GM19043 (cell line): ENCODE data around the gene BEND7.
"Not testable (repeated sequence)": the region's sequence is repeated elsewhere in the genome, so short reads cannot be mapped to it uniquely, and the experiment has no call there.

Source experiments
- ATAC-seq: cut with Tn5 transposase; IDR thresholded peaks from one replicate; pipeline ENCODE4 v1.9.1; 2021; ENCODE audit warnings: low read depth; ENCODE audit not compliant: unreplicated experiment

BEND7 gene, protein sequence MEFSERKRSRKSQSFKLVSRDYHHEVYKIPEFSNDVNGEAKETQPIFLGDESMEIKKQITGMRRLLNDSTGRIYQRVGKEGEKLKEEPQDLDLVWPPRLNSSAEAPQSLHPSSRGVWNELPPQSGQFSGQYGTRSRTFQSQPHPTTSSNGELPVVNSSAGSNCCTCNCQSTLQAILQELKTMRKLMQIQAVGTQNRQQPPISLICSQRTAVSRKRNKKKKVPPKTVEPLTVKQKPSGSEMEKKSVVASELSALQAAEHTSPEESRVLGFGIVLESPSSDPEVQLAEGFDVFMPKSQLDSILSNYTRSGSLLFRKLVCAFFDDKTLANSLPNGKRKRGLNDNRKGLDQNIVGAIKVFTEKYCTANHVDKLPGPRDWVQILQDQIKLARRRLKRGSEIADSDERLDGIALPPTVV

DNA sequence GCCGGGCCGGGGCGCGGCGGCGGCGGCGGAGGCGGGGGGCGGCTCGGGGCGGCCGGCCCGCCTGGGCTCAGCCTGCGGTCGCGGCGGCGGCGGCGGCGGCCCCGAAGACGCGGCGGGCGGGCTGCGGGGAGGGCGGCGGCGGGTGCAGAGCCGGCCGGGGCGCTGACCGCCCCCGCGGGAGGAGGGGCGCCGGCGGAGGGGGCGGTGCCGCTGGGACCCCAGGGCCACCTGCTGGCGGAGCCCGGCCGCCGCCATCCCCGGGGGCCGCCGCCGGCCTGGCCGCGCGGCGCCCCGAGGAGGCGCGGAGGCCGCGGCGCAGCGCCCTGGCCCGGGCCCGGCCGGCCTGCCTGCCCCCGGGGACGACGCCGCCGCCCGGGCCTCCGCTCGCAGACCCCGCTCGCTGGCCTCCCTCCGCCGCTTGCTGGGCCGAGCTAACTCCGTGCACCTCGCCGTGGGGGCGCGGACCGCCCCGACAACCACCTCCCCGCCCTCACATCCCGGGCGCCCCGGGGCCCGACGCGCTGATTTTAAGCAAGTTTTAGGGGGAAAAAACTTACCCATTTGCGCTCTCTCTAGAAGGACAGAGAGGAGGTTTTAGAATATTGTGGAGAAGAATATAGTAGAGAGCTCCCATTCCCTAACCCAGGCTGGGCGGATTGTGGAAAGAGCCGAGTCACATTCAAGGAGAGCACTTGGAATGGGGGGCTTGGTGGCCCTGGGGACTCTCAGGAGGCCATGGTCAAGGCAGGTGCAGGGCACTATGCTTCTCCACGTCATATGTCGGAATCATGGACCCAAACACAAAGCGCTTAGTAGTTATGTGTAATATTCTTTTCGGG lies at the start of gene BEND7:
Gene BEND7, minus strand, starts transcription at position 140 of the 839 bp plus-strand sequence. CDS start 481 bp downstream, outside the sequence.
- ATAC-seq, result no peak

DNA sequence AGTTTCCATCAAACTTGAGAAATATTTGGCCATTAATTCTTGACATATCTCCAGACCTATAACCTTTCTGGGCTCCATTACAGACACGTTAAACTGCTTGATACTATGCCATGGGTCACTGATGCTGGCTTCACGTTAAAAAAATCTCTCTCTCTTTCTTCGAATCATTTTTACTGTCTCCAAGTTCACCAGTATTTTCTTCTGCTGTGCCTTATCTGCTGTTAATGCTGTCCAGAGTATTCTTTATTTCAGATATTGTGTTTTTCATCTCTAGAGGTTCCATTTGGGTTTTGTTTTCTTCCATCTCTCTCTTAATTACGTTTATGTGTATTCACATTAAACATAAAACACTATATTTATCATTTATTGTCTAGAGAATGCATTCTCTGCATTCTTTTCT lies 45.1 kb upstream of the BEND7 start:
- no peak for ATAC-seq

DNA sequence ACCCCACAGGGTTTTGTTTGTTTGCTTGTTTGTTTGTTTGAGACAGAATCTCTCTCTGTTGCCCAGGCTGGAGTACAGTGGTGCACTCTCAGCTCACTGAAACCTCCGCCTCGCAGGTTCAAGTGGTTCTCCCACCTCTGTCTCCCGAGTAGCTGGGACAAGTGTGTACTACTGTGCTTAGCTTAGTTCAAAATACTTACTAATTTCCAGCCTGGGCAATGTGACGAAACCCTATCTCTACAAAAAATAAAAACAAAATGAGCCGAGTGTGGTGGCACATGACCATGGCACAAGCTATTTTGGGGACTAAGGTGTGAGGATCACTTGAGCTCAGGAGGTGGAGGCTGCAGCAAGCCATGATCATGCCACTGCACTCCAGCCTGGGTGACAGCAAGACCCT lies 42.7 kb upstream of the BEND7 start:
- ATAC-seq, result no peak

DNA sequence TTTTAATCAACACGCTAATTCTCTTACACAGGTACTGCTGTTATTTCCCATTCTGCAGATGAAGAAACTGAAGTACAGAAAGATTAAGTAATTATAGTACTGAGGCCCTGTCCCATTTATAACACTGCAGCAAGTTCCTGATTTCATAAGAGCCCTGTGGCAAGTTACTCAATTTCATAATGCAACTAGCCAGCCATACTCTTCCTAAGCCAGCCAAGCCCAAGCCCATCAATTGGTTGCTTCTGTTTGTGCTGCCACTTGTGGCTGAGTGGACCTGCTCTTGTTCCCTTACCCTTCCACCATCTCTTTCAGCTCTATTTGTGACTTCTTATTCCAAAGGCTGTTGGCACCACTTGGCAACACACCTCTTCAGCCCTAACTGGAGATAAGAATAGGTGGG lies 38.2 kb upstream of the BEND7 start:
- no peak for ATAC-seq

DNA sequence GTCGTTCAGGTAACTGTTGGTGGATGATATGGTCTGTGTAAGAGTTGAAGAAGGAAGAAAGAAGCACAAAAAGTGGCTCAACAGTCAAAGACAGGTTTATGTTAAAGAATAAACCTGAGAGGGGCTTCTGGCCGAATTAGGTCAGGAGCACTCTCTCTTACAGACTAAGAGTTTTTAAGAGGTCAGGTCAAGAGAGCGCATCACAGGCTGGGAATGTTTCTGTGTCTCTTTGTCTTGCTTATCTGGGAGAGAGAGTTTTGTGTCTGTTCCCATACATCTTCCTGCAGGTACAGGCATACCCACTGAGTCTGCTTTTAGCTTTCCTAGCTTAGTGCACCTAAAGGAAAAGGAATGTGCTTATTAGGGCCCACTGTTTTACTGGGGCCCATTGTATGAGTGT lies 35.8 kb upstream of the BEND7 start:
- no peak for ATAC-seq

DNA sequence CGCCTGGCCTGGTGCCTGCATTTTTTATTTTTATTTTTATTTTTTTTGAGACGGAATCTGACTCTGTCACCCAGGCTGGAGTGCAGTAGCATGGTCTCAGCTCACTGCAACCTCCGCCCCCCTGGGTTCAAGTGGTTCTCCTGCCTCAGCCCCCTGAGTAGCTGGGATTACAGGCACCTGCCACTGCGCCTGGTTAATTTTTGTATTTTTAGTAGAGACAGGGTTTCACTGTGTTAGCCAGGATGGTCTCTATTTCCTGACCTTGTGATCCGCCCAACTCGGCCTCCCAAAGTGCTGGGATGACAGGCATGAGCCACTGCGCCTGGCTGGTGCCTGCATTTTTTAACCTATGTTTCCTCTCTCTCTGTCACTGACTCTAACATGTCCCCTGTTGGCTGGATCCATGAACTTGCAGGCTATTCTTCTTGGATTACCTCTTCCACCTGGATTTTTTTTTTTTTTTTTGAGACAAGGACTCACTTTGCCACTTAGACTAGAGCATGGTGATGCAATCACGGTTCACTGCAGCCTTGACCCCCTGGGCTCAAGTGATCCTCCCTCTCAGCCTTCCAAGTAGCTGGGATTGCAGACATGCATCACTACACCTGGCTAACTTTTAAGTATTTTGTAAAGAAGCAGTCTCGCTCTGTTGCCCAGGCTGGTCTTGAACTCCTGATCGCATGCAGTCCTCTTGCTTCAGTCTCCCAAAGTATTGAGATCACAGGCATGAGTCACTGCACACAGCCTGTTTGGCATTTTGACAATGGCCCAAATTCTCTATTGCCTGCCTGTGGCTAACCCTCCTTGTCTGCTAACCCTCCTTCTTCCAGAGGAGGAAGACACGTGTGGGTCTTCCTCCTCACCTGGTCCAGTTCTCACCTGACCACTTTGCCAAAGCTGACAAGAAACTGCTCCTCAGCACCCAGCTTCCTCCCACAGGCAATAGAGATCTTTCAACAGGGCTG lies 34.9 kb upstream of the BEND7 start:
- ATAC-seq, result no peak

DNA sequence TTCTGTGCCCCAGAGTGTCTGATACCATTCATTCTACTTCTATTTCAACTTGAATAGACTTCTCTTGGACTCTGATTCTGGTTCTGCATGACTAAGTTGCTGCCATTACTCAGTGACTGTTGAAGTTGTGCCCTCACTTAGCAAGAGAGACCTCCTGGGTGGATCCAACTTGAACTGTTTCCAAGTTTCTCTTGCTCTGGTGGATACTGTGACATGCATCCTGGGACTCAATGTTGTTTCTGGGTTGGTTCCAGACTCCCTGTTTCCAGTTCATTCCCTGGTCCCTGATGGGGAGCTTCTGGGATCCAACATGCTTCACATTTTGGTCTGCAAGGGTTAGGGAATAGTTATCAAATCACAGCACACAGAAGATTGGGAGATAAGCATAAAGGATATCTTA lies 31.8 kb upstream of the BEND7 start:
- ATAC-seq, result no peak

DNA sequence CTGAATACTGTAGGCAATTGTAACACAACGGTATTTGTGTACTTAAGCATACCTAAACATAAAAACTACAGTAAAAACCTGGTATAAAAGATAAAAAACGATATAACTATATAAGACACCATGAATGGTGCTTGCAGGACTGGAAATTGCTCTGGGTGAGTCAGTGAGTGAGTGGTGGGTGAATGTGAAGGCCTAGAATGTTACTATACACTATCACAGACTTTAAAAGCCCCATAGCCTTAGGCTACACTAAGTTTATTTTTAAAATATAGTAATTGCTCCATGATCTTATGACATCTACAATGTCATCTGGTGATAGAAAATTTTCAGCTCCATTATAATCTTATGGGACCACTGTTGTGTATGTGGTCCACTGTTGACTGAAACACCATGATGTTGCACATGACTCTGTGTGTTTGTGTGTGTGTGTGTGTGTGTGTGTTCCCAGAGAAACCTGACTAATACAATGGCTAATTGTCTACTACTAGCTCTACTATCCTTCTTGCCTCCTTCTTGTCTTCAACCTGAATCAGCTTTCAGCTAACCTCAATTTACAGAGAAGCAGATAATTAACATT lies 30.4 kb upstream of the BEND7 start:
- ATAC-seq, result no peak

DNA sequence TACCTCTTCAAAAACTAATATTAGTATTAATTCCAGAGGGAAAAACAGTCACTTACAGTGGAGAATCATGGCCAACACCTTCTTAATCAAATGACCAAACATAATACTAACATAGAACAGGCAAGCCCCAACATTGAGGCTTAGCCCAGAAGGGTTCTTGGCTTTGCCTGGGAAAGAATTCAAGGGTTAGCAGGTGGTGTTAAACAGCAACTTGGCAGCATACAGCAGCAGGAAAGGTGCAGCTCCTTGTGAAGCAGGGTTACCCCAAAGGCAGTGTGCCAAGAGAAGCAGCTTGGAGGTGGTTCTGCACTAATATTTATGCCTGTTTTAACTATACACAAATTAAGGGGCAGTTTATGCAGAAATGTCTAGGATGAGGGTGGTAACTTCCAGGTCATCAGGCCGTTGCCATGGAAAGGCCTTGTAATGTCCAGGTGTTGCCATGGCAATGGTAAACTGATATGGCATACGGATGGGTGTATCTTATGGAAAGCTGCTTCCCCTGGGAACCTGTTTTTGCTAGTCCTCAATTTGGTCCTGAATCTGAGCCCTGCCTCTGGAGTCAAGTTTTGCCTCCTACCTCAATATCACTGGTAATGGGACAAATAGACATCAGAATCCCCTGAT lies 27.2 kb upstream of the BEND7 start:
- ATAC-seq, result no peak

DNA sequence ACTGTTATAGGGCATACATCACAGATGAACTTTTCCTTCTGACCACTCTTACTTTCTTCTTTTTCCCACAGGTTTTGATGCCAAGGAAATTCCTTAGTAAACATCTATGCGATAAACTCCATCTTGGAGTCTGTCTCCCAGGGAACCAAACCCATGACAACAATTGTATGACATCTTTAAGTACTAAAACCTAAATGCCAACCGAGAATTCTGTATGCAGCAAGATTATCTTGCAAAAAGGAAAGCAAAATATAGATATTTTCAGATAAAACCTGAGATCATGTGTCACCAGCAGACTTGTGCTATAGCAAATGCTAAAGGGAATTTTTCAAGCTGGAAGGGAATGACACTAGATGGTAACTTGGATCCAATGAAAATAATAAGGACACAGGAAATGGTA lies 22.0 kb upstream of the BEND7 start:
- no peak for ATAC-seq

DNA sequence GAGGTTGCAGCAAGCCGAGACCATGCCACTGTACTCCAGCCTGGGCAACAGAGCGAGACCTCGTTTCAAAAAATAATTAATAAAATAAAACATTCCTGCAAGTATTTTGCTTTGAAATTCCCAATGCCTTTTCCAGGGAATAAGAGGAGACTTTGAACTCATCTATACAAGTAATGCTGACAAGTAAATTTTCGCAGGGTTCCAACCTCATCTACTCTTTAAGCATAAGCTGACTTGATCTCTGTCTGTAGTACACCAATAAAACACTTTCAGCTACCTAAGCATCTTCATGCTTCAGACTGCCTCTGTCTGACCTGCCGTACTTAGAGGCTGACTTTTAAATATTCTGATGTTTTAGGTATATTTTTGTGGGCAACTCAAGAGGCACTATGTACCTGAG lies 13.7 kb upstream of the BEND7 start:
- ATAC-seq, result no peak

DNA sequence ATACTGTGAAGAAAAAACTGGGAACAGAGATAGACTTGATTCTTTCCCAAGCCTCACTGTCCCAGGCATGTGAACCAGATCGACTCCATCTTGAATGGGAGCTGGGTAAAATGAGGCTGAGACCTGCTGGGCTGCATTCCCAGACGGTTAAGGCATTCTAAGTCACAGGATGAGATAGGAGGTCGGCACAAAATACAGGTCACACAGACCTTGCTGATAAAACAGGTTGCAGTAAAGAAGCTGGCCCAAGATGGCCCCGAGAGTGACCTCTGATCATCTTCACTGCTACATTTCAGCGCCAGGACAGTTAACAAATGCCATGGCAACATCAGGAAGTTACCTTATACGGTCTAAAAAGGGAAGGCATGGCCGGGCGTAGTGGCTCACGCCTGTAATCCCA lies 9.2 kb upstream of the BEND7 start:
- not testable (repeated sequence) for ATAC-seq

DNA sequence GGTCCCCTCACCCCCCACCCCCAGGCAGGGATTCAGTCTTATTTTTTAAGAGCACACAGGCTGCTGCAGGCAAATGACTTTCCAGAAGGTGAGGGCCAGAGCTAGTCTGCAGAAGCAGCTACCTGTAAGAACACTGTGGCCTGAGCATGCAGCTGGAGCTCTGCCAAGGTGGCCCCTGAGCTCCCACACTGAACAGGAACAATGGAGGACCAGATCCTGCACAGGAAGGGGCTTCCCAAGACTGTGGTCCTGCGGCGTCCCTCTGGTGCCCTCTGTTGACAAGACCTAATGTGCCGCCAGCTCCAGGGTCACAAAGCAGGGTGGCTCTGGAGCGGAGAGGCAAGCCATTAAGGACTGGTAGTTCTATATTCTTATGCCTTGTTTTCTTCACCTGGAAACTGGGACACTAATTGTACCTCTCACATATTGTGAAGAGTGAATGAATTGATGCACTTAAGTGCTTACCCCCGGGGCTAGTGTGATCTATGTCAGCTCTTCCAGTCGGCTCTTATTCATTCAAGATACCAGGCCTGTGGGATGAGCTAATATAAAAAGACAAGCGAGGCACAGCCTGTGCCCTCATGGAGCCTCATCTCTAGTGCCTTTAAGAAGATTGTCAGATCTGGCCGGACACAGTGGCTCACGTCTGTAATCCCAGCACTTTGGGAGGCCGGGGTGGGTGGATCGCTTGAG lies 8.0 kb upstream of the BEND7 start:
- ATAC-seq, result no peak

DNA sequence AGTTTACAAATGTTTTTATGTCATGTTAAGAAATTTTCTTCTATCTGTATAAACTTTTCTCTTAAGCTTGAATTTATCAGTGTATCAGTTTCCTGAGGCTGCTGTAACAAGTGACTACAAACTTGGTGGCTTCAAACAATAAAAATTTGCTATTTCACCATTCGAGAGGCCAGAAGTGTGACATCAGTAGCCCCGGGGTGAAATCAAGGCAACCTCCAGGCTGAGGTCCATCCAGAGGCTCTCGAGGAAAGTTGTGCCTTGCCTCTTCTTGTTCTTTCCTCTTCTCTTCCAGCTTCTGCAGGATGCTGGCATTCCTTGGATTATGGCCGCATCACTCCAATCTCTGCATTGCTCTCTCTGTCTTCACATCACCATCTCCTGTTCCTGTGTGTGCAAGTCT lies 6.5 kb upstream of the BEND7 start:
- no peak for ATAC-seq

DNA sequence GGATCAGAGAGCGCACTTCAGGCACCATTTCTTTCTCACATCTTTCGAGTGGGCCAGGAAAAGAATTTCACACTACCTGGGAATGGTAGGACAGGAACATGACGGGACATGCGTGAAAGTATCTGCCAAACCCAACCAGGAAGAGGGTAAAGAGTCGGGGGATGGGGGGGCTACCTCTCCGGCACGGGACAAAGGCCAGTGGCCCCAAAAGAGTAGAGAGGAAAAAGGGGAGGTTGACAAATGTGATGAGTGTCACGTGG lies 830 bp upstream of the BEND7 start:
- no peak for ATAC-seq

DNA sequence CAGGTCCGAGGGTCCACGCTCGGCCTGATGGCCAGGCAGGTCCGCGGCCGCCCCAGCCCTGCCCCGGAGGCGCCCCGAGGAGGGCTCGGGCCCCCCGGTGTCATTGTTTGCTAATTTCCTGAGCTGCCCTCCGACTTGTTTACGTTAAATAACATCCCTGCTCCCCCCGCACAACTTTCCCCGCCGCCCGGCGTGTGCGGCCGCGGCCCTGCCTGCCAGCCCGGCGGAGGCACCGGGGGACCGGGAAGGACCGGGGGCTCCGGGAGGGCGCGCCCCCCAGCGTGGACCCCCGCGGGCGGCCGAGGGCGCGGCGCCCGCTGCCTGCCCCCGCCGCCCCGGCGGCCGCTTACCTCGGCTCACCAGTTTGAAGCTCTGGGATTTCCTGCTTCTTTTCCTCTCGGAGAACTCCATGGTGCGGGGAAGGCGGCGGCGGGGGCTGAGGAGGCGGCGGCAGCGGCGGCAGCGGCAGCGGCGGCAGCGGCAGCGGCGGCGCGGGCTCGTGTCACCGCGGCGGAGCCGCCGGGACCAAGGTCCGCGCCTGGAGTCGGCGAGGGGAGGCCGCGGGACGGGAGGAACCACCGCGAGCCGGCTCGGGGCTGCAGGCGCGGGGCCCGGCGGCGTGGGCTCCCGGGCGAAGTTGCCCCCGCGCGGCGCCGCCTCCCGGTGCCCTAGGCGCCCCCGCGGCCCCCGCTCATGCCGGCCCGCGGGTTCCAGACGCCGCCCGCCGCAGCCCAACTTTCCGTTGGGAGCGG lies 515 bp downstream of the BEND7 start:
- ATAC-seq, result no peak

DNA sequence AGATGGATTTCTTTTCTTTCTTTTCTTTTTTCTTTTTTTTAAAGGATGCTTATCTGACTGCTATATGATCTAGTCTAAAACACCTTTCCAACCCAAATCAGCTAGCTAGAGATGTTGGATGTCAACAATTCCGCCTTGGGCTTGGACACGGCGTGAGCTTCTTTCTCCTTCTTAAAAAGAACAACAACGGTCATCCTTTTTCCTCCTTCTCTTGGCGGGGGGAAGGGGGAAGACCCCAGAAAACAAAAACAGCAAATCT lies 1.0 kb downstream of the BEND7 start:
- ATAC-seq, result no peak

DNA sequence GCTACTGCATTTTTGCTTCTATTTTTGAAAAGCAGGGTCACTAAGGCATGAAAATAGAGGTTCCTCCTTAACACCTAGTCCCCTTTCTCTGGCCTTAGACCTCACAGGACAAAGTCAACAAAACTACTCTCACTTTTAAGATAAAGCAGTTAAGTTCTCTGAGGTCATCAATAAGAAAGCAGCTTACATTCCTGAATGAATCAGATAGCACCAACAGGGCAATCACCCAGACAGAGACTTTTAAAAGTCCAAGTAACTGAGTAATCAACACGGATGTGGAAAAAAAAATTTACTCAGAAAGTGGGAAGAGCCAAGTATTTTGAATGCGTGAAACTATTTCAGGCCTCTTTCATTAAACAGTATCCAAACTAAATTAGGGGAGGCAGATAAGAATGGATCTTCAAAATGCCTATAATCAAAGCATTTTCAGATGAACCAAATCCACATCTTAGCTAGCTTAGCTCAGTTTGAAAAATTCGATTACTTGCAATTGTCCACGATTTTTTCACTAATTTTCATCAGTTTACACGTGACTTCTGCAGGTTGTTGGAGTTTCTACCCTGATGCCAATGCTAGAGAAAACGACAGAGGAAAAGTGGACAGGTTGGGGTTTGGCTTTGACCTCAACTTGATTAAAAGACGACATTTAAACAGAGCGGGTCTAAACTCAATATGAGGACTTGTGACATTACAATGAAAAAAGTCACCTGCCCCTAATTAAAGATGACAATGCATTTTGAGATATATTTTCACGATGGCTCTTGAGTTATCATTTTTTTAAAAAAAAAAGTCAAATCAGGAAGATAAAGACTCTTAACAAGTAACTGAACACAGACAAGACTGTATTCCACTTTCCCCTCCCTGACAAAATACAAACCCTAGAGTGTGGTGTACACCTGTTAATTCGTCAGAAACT lies 1.6 kb downstream of the BEND7 start:
- ATAC-seq, result no peak
